GM19351 (cell line): Measurements from ENCODE around the gene RNF2.
A peak's percentile ranks its signal among the peaks of the same experiment; 100 is the strongest.
"Not testable (repeated sequence)": the region's sequence is repeated elsewhere in the genome, so short reads cannot be mapped to it uniquely, and the experiment has no call there.

Experiments used
- ATAC-seq: cut with Tn5 transposase; IDR thresholded peaks from one replicate; pipeline ENCODE4 v1.9.1; 2021; ENCODE audit warnings: mild to moderate bottlenecking, moderate library complexity; ENCODE audit not compliant: unreplicated experiment

Gene RNF2

DNA sequence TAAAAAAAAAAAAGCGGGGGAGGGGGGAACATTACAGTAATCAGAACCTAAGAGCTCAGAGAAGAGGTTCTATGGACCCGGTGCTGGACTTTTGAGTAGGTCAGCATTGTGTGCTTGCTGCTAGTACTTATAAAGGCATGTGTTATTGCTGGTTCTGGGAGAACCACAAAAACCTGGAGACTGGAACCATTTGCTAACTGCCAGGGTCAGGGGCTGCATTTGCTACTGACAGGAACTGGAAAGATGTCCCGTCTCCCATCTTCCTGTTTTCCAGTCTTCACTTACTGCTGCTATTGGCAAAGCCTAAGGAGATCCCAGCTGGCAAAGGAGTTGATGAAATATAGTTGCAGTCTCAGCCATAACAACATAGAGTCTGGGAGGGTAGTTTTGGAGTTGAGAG lies 4.3 kb downstream of the RNF2 start:
- no peak for ATAC-seq

- no peak for ATAC-seq
These were observed 5.6 kb downstream of the RNF2 start for GRCh38 chr1:185050823-185051451.

DNA sequence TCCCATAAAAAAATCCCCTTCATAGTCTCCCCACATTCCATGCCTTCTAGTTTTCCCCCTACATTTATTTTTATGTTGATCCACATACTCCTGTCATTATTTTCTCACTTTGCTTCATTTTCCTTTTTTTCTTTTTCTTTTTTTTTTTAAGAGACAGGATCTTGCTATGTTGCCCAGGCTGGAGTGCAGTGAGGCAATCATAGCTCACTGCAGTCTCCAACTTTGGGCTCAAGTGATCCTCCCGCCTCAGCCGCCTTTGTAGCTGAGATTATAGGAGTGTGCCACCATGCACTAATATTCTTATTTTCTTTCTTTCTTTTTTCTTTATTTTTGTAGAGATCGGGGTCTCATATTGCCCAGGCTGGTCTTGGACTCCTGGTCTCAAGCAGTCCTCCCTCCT lies 7.8 kb downstream of the RNF2 start:
- ATAC-seq = no peak

GRCh38 chr1:185054365-185055060 lies 9.2 kb downstream of the RNF2 start:
- ATAC-seq = no peak

GRCh38 chr1:185058110-185058509 lies 12.8 kb downstream of the RNF2 start:
- ATAC-seq = peak; percentile 53

GRCh38 chr1:185058876-185059275 lies 13.5 kb downstream of the RNF2 start:
- ATAC-seq = no peak

GRCh38 chr1:185059950-185060571 lies 14.7 kb downstream of the RNF2 start:
- no peak for ATAC-seq

GRCh38 chr1:185062710-185063370 lies 17.5 kb downstream of the RNF2 start:
- ATAC-seq = peak; percentile 57

GRCh38 chr1:185063719-185064118 lies 18.4 kb downstream of the RNF2 start:
- ATAC-seq = no peak

- ATAC-seq = not testable (repeated sequence)
These were observed 19.6 kb downstream of the RNF2 start for GRCh38 chr1:185065006-185065405.

GRCh38 chr1:185066181-185066580 lies 20.8 kb downstream of the RNF2 start:
- ATAC-seq = no peak

GRCh38 chr1:185068341-185068740 lies 23.0 kb downstream of the RNF2 start:
- no peak for ATAC-seq

GRCh38 chr1:185069202-185069772 lies 23.9 kb downstream of the RNF2 start:
- ATAC-seq = no peak

GRCh38 chr1:185070051-185070450 lies 24.7 kb downstream of the RNF2 start:
- no peak for ATAC-seq

DNA sequence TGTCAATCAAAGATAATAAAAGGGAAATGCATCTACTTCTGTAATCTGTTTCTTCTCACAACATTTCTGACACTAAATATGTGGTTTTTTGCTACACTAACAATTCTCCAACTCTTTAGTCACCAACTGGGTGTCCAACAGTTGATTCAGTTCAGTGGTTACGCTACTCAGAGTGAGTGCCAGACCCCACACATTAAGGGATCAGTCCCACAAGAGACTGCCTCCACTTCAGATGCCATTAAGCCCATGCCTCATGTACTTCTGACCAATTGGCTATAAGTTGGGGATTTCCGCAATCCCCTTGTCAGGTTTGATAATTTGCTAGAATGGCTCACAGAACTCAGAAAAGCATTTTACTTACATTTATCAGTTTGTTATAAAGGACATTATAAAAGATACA lies 28.4 kb downstream of the RNF2 start:
- no peak for ATAC-seq

- no peak for ATAC-seq
These were observed 28.9 kb downstream of the RNF2 start for GRCh38 chr1:185074307-185074706.

GRCh38 chr1:185075476-185075875 lies 30.1 kb downstream of the RNF2 start:
- ATAC-seq = no peak

- ATAC-seq = no peak
These were observed 32.0 kb downstream of the RNF2 start for GRCh38 chr1:185077374-185077773.

- no peak for ATAC-seq
These were observed 35.1 kb downstream of the RNF2 start for GRCh38 chr1:185080422-185080821.

DNA sequence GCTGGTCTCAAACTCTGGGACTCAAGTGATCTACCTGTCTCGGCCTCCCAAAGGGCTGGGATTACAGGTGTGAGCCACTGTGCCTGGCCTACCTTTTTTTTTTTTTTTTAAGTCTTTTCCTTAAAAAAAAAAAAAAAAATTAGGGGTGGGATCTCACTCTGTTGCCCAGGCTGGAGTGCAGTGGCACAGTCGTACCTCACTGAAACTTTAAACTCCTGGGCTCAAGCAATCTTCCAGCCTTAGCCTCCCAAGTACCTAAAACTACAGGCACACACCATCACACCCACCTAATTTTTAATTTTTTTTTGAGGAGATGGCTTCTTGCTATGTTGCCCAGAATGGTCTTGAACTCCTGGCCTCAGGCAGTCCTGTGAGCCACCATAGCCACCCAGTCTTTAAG lies 38.5 kb downstream of the RNF2 start:
- no peak for ATAC-seq

GRCh38 chr1:185087101-185087500 lies 41.7 kb downstream of the RNF2 start:
- no peak for ATAC-seq
